ENCODE measurements around the gene TEX52. TPM values are rescaled to one million over a fixed set of nuclear protein-coding genes. Genes with fewer than 3 reads are reported as not detected.

TEX52 gene
- total and polyA plus RNA-seq, 2 donors (not counting 3 experiments of a cell fraction or from before 2014, with no cell fraction given): not detected

GRCh38 chr12:2841056-2841650 lies 15.7 kb downstream of the TEX52 start:
- H3K79me2 ChIP-seq (ENCODE audit: control insufficient read depth, insufficient read depth, low read length): no peaks in the 10 kb centered on the region

More at GRCh38 chr12:2841056-2841650, 15.7 kb downstream of the TEX52 start:
- no TSS peak for BruUV-seq (replicated peaks)
- H4K20me1 ChIP-seq (replicated peaks; ENCODE audit: control insufficient read depth, extremely low read depth, insufficient read depth, low read length): no peaks in the 10 kb centered on the region
- H2AFZ ChIP-seq (ENCODE audit: low read depth, low read length): no peak overlapping the region
- H3K27me3 ChIP-seq (ENCODE audit: control insufficient read depth in 2 of 2, insufficient read depth in 2 of 2, low read length in 2 of 2): no peaks in the 10 kb centered on the region
- no peak overlapping the region for H3K4me2 ChIP-seq (ENCODE audit: insufficient read depth, low read length)
- no peak overlapping the region for H3K4me3 ChIP-seq (replicated peaks in 1 of 3; ENCODE audit: insufficient read depth in 1 of 3, low read depth in 1 of 3, low read length in 3 of 3)
- dilution Hi-C loops (cut with MboI; ENCODE audit: extremely low pct_ligation_motif_present, low sequenced_read_pairs) (no loop called here), intact Hi-C loops (cut with micrococcal nuclease) (no loop called here)
- H3K36me3 ChIP-seq (ENCODE audit: control insufficient read depth in 2 of 2, extremely low read depth in 1 of 2, insufficient read depth in 2 of 2, low read length in 2 of 2): no peaks in the 10 kb centered on the region
- POLR2A ChIA-PET: no interaction called here
- H3K9me3 ChIP-seq (replicated peaks; ENCODE audit: control insufficient read depth, insufficient read depth, low read length): no peaks in the 10 kb centered on the region
- H3K4me1 ChIP-seq (ENCODE audit: control insufficient read depth, extremely low read depth, insufficient read depth, low read length): peaks cover 16% of the 10 kb centered on the region
- DNase-seq (ENCODE audit: low read depth, low spot score) (no peak), FAIRE-seq (no peak)
- H3K9ac ChIP-seq (replicated peaks; ENCODE audit: extremely low read depth, insufficient read depth, low read length): no peak overlapping the region
- CTCF ChIA-PET: no interaction called here
- H3K27ac ChIP-seq (ENCODE audit: insufficient read depth, low read depth, low read length): no peak overlapping the region
- TF ChIP-seq POLR2AphosphoS5 (IDR thresholded peaks at IDR 0.05; ENCODE audit: insufficient read depth, low read depth, low read length) (no peak), EZH2 (IDR thresholded peaks at IDR 0.05; ENCODE audit: borderline replicate concordance, low read depth, low read length, severe bottlenecking) (no peak), FOS (IDR thresholded peaks at IDR 0.05; ENCODE audit: borderline replicate concordance, insufficient read depth, low read length) (no peak), JUN (IDR thresholded peaks at IDR 0.05; ENCODE audit: borderline replicate concordance, insufficient read depth, insufficient read length, low read depth) (no peak), GATA2 (IDR thresholded peaks at IDR 0.05; ENCODE audit: insufficient read depth, insufficient read length, low read depth, low read length) (no peak), MAX (IDR thresholded peaks at IDR 0.05; ENCODE audit: insufficient read depth, insufficient read length) (no peak), MYC (IDR thresholded peaks at IDR 0.05; ENCODE audit: low read depth, low read length) (no peak), POLR2A (IDR thresholded peaks at IDR 0.05; ENCODE audit: low read depth, low read length) (no peak), CTCF (IDR thresholded peaks at IDR 0.05; ENCODE audit: extremely low read depth in 1 of 2, insufficient read depth in 1 of 2, low read depth in 1 of 2, low read length in 2 of 2) (no peak)
- no peaks in the 10 kb centered on the region for H3K9me1 ChIP-seq (replicated peaks; ENCODE audit: control insufficient read depth, extremely low read depth, insufficient read depth, low read length)

Measured in endothelial cell of umbilical vein (primary cell).